Activated CD4-positive, alpha-beta T cell treated with anti-CD3 and anti-CD28 coated beads, Interleukin-2, amount 50 U/mL, for 1 hour (primary cell): ENCODE measurements around the gene TNFRSF25.

Source experiments
- DNase-seq: peaks from one replicate; pipeline ENCODE4 v3.0.0-alpha.2; 2020

Gene TNFRSF25

GRCh38 chr1:6485168-6486101 lies 19.5 kb upstream of the TNFRSF25 start:
- DNase-seq = no peak

GRCh38 chr1:6484826-6485167 lies 18.8 kb upstream of the TNFRSF25 start:
- DNase-seq = no peak

- DNase-seq = no peak
Measured at GRCh38 chr1:6483761-6484117, 17.8 kb upstream of the TNFRSF25 start.

GRCh38 chr1:6483017-6483760 lies 17.2 kb upstream of the TNFRSF25 start:
- DNase-seq = no peak

GRCh38 chr1:6481820-6482219 lies 15.8 kb upstream of the TNFRSF25 start:
- DNase-seq = no peak

- no peak for DNase-seq
Measured at GRCh38 chr1:6477039-6477820, 11.3 kb upstream of the TNFRSF25 start.

GRCh38 chr1:6476483-6476882 lies 10.5 kb upstream of the TNFRSF25 start:
- no peak for DNase-seq

GRCh38 chr1:6475381-6476133 lies 9.6 kb upstream of the TNFRSF25 start:
- DNase-seq = peak; percentile 85

GRCh38 chr1:6474815-6475282 lies 8.9 kb upstream of the TNFRSF25 start:
- no peak for DNase-seq

- no peak for DNase-seq
Measured at GRCh38 chr1:6473974-6474814, 8.2 kb upstream of the TNFRSF25 start.

- no peak for DNase-seq
Measured at GRCh38 chr1:6473156-6473555, 7.2 kb upstream of the TNFRSF25 start.

GRCh38 chr1:6472391-6472790 lies 6.4 kb upstream of the TNFRSF25 start:
- DNase-seq = no peak

- no peak for DNase-seq
Measured at GRCh38 chr1:6471970-6472368, 6.0 kb upstream of the TNFRSF25 start.

- DNase-seq = no peak
Measured at GRCh38 chr1:6471086-6471969, 5.4 kb upstream of the TNFRSF25 start.

GRCh38 chr1:6470132-6471085 lies 4.4 kb upstream of the TNFRSF25 start:
- DNase-seq = no peak

- no peak for DNase-seq
Measured at GRCh38 chr1:6468729-6469461, 2.9 kb upstream of the TNFRSF25 start.

GRCh38 chr1:6467744-6468688 lies 2.0 kb upstream of the TNFRSF25 start:
- DNase-seq = no peak
